GM19452 (cell line): ENCODE measurements around the gene ZCCHC24.
"Not testable (repeated sequence)": the region's sequence is repeated elsewhere in the genome, so short reads cannot be mapped to it uniquely, and the experiment has no call there.

ENCODE experiments used
- ATAC-seq: cut with Tn5 transposase; IDR thresholded peaks from one replicate; pipeline ENCODE4 v1.9.1; 2021; ENCODE audit not compliant: unreplicated experiment

ZCCHC24 gene

DNA sequence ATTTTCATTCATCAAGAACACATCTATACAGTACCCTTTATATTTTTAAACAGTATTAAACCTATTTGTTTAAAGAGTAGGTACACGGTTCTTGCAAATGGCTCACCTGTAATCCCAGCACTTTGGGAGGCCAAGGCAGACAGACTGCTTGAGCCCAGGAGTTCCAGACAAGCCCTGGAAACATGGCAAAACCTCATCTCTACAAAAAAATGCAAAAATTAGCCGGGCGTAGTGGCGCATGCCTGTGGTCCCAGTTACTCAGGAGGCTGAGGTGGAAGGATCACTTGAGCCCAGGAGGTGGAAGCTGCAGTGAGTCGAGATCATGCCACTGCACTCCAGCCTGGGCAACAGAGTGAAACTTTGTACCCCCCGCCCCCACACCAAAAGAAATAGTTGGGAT is 1.8 kb upstream of the ZCCHC24 start:
- not testable (repeated sequence) for ATAC-seq

DNA sequence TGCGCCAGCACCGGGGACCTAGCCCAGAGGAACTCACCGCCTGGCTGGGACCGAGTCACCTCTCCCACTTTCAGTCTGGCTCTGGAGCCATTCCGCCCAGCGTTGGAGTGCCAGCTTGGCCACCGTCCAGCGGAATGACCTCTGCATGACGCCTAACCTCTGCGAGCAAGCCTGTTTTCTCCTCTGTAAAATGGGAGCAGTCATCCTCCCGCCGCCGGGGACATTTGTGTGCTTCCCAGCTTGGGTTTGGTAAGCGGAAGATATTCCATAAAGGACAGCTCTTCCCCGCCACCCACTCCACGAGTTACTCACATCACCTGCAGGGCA is 1.3 kb upstream of the ZCCHC24 start:
- ATAC-seq: no peak

DNA sequence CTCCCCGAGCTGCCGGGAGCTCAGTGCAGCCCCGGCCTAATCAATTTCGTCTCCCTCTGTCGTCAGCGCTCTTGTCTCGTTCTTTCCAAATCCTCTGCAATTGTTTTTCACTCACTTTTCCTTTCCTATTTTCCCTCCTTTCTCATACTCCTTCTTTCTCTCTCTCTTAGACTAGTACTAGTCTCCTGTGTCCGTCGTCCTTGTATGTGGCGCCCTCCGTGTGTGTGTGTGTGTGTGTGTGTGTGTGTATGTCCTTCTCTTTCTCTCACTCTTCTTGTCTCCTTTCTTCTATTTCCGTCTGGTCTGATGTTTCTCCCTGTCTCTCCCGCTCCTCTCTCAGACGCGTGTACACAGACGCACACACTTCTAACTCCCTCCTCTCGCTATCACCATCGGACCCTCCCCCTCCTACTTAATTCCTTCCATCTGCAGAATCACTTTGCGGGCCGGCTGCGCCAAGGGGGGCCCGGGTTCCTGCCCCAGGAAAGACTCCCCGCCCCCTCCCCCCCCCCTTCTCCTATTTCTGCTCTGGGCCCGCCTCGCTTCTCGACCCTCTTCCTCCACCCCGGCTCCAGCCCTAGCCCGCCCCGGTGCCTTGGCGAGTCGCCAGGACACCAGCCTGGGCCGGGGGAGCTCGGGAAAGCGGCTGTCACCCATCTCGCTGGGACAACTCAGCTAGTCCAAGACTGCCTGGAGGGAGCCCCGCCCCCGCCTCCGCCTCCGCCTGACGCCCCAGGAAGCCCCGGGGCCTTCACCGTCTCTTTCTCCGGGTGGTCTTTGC is 743 bp upstream of the ZCCHC24 start:
- peak; percentile 9 for ATAC-seq

DNA sequence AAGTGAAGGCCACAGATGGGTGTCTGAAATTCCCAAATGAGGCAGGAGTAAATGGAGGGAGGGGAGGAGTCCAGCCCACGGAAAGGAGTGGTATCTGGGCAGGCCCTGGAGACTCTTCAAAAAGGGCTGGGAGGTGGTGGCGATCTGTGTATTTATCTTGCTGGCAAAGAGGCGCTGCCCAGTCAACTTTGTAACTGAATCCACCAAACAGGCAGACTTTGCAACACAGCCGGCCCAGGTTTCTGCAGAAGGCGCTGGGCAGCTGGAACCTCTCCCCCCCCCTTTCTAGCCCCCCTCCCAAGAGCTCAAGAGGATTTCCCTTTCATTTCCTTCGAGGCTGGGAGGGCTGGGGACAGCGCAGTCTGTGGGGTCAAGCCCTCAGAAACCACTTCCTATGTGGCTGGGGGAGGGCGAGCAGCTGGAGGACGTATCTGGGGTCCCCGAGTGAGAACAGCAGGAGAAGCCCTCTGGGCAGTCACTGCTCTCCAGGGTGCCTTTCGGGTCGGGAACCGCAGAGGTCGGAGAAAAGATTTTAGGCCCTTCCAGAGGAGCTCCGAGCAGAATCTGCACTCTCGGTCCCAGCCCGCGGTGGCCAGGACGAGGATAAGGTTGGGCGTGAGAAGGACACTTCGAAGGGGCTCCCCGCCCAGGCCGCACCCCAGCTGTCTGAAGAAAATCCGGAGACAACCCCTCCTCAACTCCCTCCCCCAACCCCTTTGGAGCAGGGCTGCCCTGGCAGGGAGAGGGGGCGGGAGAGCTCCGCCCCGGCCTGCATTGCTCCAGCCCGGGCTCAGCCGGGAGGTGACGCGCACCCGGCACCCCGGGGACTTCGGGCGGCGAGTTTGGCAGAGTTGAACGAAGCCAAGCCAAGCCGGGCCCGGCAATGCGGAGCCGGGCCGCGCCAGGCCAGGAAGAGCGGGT is 965 bp downstream of the ZCCHC24 start:
- ATAC-seq: peak; percentile 25

DNA sequence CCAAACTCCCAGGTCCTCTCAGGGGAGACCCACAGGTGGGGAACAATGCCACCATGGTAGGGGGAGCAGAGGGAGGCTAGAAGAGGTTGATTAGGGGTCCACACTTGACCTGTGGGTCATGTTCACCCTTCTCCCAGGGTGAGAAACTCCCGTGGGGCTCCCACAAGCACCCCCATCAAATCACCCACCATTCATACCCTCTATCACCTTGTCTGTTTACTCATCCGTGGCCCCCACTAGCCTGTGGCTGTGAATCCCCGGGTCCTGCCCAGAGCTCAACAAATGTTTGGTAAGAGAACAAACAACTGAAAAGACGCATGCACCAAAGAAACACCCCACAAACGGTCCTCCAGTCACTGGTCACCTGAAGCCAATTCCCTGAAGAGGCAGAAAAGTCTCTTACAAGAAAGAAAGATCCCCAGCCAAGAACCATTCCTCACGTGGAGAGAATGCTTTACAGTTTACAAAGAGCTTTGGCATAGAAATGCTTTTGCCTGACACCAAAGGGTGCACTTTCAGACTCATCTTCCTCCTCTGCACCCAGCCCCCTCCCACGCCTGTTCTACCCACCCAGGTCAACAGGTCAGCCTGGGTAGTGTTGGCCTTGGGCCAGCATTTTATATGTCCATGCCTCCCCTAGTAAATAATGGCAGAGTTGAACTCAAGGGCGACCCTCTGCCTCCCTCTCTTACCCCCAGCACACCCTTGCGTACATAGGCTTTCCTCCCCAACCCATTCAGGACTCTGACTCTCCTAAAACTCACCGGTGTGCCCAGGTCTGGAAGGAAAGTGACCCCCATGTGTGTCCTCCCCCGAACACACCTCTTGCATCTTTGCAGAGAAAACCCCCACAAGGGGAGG is 1.9 kb downstream of the ZCCHC24 start:
- no peak for ATAC-seq

DNA sequence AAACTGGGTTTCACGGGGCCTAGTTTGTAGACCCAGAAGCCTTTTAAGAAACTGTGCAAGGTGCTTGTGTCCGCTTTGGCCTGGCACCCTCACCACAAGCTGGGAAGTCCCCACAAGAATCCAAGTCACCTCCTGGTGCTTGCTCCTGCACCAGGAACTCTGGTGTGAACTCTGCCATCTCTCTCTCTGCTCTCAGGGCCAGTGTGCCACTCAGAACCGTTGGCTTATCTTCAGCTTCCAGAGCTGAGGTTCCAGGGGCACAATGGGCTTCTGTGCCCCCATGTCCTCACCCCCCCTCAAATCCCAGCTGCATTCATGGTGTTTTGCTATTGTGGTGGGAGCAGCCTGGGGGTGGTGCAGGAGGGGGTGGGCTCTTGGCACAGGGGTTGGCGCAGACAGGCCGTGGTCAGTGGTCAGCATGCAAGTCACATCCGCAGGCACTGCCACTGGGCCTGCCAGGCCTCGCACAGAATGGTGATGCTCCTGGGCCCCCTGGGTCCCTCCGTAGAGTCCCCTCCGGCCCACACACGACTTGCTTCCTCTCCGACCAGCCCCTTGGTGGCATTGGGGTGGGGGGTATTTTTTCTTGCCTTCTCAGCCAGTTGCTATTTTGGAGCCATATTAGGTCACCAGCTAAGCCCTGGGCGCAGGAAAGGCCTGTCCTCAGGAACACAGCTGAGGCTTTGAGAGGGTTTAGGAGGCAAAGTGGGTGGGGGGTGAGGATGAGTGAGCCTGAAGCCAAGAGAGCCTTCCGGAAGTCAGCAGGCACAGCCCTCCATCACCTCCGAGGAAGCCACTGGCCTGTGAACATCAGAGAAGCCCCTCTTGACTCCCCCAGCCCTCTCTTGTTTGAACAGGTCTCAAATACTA is 3.0 kb downstream of the ZCCHC24 start:
- ATAC-seq: no peak

DNA sequence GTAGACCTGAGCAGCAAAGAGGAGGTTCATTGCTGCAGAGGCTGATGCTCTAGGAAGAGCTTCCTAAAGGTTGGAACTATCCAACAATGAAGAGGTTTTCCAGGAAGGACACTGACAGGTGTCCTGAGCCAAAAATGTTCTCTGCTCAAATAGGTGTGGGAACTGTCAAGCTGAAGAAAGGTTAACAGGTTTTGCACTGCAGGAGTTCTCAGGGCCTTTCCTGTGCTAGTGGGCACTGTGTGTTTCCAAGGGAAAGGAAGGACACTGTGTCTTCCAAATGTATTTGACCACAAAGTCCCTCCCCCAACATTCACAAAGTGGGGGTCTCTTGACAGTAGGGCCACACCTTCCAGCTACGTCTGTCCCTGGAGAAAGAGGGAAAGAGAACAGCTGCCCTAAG is 4.0 kb downstream of the ZCCHC24 start:
- ATAC-seq: no peak

DNA sequence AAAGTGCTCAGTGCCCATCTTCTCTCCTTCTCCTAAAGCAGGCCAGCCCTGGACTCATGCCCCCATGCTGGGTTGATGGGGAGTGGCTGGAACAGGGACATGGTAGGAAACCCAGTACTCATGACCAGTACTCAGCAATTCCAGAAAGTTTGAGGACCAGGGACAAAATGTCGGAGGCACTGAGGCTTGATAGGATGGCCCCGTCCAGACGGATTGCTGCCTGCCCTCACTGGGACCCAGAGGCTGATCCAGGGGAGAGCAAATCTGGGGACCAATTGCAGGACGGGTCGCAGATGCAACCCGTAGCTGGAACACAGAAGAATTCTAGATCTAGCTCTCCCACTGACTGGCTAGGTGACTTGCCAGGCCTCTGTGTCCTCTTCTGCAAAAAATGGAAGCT is 5.1 kb downstream of the ZCCHC24 start:
- ATAC-seq: no peak

DNA sequence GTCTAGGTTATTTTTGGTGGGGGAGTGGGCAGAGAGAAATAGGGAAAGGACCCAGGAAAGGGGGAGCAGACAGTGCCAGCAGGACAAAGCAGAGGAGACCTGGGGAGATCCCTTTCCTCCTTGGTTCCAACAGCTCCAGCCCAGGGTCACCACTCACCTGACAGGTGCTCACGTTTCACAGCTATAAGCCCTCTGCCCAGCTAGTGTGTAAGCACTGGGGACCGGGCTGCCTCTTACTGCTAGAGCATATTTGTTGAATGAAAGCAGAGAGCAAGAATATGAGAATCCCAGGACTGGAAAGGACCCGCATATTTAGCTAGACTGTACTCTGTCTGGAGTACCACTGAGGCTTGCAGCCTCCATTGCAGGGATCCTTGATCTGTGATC is 6.7 kb downstream of the ZCCHC24 start:
- ATAC-seq: no peak

DNA sequence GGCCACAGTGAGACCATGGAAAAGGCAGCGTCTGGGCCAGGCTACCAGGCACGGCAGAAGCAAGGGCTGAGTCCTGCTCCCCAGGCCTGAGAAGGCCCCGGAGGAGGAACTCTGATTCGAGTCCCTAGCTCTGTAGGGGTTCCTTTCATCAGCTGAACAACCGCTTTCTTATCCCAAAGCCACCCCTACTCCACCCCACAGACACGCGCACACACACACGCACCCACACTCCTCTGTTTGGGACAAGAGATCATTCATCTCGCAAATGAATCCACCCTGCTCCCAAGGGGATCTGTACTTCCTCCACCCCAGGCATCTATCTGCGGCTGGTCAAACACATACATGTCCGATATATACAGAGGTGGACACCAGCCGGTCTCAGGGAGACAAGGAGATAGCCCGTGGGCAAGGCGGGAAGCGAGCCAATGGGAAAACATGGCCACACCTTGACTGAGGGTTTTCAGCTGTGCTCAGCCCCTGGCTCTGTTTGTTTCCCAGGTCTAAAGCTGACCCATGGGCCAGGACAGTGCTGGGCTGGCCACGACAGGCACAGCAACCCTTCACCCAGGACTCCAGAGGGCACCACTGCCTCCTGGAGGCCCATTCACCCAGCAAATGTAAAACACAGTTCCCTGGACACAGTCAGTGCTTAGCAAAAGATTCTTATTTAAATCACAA is 7.3 kb downstream of the ZCCHC24 start:
- no peak for ATAC-seq

DNA sequence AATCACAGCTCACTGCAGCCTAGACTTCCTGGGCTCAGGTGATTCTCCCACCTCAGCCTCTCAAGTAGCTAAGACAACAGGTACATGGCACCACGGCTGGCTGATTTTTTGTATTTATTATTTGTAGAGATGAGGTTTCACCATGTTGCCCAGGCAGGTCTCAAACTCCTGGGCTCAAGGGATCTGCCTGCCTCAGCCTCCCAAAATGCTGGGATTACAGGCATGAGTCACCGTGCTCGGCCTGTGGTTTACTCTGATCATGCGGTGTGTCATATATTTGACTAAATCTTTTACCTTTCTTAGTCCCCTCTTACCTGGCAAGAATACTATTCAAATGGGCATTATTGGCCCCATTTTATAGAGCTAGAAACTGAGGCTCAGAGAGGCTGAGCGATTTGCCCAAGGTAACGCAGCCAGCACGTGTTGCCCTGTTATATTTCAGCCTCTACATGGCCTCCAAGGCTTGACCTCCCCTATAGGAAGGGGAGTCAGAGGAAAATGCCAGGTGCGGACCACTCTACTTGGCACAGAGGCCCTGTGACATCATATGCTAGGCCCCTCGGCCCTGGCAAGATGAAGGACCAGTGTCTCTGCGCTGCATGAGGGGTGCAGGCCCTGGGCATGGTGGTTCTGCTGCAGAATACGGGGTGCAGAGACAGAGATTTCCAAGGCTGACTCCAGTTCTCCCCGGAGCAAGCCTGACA is 8.2 kb downstream of the ZCCHC24 start:
- ATAC-seq: no peak

DNA sequence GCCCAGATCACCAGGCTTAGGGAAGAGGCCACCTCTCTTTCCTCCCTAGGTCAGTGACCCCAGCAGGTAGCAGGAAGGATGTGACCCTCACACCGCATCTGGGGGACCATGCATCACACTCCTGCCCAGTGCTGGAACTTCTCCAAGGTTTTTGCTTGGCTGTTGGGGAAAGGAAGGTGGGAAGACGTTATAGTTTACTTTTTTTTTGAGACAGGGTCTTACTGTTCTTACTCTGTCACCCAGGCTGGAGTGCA is 8.6 kb downstream of the ZCCHC24 start:
- no peak for ATAC-seq

DNA sequence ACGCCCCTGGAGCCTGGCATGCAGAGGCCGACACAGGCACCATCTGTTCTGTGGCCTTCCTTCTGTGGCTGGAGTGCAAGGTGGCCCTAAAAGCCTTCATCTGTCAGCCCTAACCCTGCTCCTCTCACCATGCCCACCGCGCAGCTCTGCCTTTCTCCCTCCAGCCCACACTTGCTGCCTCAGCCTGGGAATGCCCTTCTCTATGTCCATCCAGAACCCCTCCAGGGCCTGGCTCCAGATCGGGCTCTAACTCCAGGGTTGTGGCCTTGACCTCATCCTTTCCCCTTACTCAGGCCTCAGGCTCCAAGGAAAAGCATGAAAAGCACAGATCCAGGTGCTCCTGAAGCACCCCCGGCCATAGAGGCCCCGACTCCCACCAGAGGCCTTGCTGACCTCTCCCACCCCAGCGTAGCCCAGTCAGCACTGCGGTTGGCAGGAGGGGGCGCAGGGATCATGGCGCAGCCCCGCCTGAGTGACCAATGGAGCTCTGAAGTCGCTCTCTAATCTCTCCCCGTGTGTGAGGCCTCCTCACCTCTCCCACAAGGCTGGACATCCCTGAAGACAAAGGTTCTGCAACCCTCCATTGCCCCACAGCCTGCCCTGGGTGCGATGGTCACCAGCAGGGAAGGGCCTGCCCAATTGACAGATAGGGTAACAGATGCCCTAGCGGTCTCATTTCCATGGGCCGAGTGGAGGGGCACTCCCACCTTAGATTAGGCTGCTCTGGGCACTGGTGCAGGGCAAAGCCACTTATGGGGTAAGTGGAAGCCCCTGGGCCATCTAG is 9.2 kb downstream of the ZCCHC24 start:
- ATAC-seq: no peak

DNA sequence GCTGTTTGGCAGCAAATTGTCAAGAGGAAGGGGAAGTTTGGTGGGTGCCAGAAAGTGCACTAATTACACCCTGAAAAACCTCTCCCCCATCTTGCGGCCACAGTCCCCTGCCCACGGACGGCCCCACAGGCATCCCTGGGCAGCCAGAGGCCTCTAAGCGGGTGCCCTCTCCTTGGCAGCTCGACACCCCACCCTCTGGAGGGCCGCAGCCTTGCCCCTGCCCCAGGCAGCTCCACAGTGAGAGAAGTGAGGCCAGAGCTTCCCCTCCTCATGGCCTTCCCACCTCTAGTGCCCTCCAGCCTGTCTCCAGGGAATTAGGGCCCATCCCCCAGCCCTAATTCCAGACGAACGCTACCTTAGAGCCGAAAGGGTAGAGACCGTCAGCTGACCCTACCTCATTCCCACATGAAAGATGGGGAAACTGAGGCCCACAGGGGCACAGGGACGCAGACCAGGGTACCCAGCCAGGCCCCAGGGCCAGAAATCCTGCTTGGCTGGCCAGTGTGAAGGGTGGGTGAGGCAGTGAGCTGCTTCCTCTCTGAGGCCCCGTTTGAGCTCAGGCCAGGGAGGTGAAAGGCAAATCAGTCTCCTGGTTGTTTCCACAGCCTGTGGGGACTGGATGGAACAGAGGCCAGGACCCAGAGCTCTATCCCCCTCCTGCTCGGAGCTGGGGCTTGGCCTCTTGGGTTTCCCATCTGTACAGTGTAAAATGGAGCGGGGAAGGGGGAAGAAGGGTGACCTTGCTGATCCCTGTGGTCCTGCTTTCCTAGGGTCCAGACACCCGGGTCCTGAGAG is 10.0 kb downstream of the ZCCHC24 start:
- ATAC-seq: no peak

DNA sequence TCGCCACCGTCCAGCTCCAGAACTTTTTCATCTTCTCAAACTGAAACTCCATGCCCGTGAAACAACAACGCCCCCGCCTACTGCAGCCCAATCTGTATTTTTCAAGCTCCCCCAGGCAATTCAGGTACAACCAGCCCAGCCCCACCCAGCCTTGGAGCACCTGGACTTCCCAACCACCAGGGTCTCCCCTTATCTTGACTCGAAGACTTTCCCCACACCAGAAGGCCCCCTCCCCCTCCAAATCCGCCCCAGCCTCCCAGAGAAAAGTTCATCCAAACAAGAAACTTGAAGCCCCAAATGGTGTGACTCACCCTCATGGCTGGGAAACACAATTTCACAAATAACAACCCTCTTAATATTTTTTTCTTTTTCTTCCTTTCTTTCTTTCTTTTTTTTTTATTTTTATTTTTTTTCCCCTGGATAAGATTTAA is 10.6 kb downstream of the ZCCHC24 start:
- no peak for ATAC-seq

DNA sequence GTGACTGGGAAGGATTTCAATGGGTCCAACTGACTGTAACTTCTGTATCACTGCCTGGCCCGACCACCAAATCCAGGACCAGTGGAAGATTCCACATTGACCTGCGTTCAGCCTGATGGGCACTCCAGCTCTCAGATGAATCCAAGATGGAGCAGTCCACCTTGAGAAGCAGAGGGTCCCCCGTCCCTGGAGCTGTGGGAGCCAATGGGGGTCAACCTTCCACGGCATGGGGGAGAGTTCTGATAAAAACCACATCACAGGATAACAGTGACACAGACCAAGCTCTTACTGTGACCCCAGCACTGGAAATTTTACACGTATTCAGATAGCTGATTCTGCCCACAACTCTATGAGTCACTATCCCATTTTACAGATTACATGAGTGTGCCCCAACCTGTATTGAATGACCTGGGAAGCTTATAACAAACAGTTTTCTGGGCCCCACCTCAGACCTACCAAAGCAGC is 11.2 kb downstream of the ZCCHC24 start:
- no peak for ATAC-seq

DNA sequence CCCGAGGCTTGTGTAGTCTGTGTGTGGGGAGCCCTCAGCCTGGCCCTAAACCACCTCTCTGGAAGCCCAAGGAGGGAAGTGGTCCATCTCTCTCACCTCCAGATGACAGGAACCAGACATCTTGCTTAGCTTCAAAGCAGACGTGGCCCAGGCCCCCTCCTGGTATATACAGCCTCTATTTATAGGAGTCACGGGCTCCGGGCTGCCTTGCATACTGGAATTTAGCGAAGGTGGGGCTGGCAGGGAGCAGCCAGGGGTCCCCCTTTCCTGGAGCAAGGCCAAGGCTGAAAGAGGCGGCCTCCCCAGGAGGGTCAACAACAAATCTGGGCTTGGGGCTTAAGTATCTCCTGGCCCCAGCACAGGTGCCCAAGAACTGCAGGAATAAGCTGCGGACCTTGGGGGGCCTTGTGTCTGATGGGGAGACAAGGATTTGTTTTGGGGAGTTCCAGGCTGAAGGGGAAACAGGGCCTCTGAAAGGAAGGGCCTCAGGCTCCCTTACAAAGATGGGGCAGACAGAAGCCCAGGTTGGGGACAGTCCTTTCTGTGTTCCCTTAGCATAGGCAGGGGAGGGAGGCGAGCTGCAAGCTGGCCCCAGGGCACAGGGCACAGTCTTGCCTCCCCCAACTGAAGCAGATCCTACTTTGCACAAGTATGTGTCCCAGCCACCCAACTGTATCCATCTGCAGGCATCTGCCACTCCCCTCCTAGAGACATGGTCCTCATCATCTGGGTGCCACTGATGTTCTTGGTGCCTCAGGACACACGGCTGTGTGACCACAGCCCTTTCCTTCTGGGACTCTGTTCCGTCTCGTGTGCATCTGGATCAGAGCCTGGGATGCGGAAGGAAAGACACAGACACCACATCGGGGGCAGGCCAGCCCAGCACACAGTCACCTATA is 11.9 kb downstream of the ZCCHC24 start:
- no peak for ATAC-seq
